MM.1S (cell line): Measurements from ENCODE around the gene PCGF6.
"Not testable (repeated sequence)": the region's sequence is repeated elsewhere in the genome, so short reads cannot be mapped to it uniquely, and the experiment has no call there.

Experiments used
- DNase-seq: peaks from one replicate; pipeline ENCODE4 v3.0.0-alpha.2; 2015
- H2AFZ ChIP-seq: fragments of 300-600 bp; sonication (generic); 2 replicates; pipeline ENCODE4 v1.6.0; 2016; ENCODE audit warnings: antibody characterized with exemption, low read length
- H3F3A ChIP-seq: fragments of 300-600 bp; sonication (generic); 2 replicates; pipeline ENCODE4 v1.6.1; 2016; ENCODE audit warnings: mild to moderate bottlenecking, antibody characterized with exemption, low read length, moderate library complexity, mixed read lengths; ENCODE audit not compliant: insufficient read depth
- H3K27ac ChIP-seq: fragments of 300-600 bp; sonication (generic); 2 replicates; pipeline ENCODE4 v1.5.1; 2016; ENCODE audit warnings: mild to moderate bottlenecking, low read length
- H3K27me3 ChIP-seq: fragments of 300-600 bp; sonication (generic); replicated peaks from 2 replicates; pipeline ENCODE4 v1.6.0; 2016; ENCODE audit warnings: low read length; ENCODE audit not compliant: insufficient read depth
- H3K36me3 ChIP-seq: fragments of 300-600 bp; sonication (generic); replicated peaks from 2 replicates; pipeline ENCODE4 v1.6.1; 2016; ENCODE audit warnings: mild to moderate bottlenecking, low read length, mixed read lengths; ENCODE audit not compliant: insufficient read depth
- H3K4me1 ChIP-seq: fragments of 300-600 bp; sonication (generic); 2 replicates; pipeline ENCODE4 v1.6.1; 2016; ENCODE audit warnings: low read length, mixed read lengths
- H3K4me2 ChIP-seq: fragments of 300-600 bp; sonication (generic); 2 replicates; pipeline ENCODE4 v1.6.0; 2016; ENCODE audit warnings: low read depth, low read length
- H3K4me3 ChIP-seq: fragments of 300-600 bp; sonication (generic); 2 replicates; pipeline ENCODE4 v1.5.1; 2016; ENCODE audit warnings: low read length, mixed read lengths
- H3K79me2 ChIP-seq: fragments of 300-600 bp; sonication (generic); 2 replicates; pipeline ENCODE4 v1.6.1; 2016; ENCODE audit warnings: mixed run types, low read length, mixed read lengths
- H3K9ac ChIP-seq: fragments of 300-600 bp; sonication (generic); 2 replicates; pipeline ENCODE4 v1.6.1; 2016; ENCODE audit warnings: low read length, mixed read lengths
- H3K9me2 ChIP-seq: fragments of 300-600 bp; sonication (generic); replicated peaks from 2 replicates; pipeline ENCODE4 v1.6.1; 2016; ENCODE audit warnings: mild to moderate bottlenecking, low read length, mixed read lengths; ENCODE audit not compliant: insufficient read depth
- H3K9me3 ChIP-seq: fragments of 300-600 bp; sonication (generic); replicated peaks from 2 replicates; pipeline ENCODE4 v1.6.1; 2016; ENCODE audit warnings: mild to moderate bottlenecking, low read length, mixed read lengths; ENCODE audit not compliant: insufficient read depth
- H4K20me1 ChIP-seq: fragments of 300-600 bp; sonication (generic); 2 replicates; pipeline ENCODE4 v1.6.1; 2016; ENCODE audit warnings: mild to moderate bottlenecking, low read length, moderate library complexity, mixed read lengths; ENCODE audit not compliant: insufficient read depth
- EZH2 ChIP-seq: fragments of 300-600 bp; sonication (generic); optimal IDR thresholded peaks from 2 replicates; pipeline ENCODE3; 2017; ENCODE audit warnings: low read depth, mild to moderate bottlenecking, antibody characterized with exemption, low read length, mixed read lengths
- EZH2phosphoT487 ChIP-seq: fragments of 300-600 bp; sonication (generic); IDR thresholded peaks from 2 replicates; pipeline ENCODE4 v1.6.1; 2018; ENCODE audit warnings: antibody characterized with exemption, low read length
- TF ChIP-seq, protein P1 (sequence below): fragments of 300-600 bp; sonication (generic); IDR thresholded peaks from 2 replicates; pipeline ENCODE4 v1.5.1; 2016; ENCODE audit warnings: antibody characterized with exemption, low read length, mixed read lengths

Gene PCGF6

GRCh38 chr10:103355906-103356599 lies 5.1 kb upstream of the PCGF6 start:
- Histone ChIP-seq H2AFZ (no peak overlapping the region), H3K9ac (no peak overlapping the region), H3K27ac (no peak overlapping the region), H3K36me3 (no peaks in the 10 kb centered on the region), H3K4me3 (no peak overlapping the region), H3K79me2 (peaks cover under 1% of the 10 kb centered on the region; the same call in 1 of the 2 replicates), H3K9me3 (no peaks in the 10 kb centered on the region), H3F3A (no peaks in the 10 kb centered on the region), H3K27me3 (no peaks in the 10 kb centered on the region), H4K20me1 (no peaks in the 10 kb centered on the region), H3K4me1 (0 out of 2 replicates have a peak, but pooled peaks cover 3% of the 10 kb centered on the region), H3K9me2 (no peaks in the 10 kb centered on the region), H3K4me2 (no peak overlapping the region)
- TF ChIP-seq, protein P1, sequence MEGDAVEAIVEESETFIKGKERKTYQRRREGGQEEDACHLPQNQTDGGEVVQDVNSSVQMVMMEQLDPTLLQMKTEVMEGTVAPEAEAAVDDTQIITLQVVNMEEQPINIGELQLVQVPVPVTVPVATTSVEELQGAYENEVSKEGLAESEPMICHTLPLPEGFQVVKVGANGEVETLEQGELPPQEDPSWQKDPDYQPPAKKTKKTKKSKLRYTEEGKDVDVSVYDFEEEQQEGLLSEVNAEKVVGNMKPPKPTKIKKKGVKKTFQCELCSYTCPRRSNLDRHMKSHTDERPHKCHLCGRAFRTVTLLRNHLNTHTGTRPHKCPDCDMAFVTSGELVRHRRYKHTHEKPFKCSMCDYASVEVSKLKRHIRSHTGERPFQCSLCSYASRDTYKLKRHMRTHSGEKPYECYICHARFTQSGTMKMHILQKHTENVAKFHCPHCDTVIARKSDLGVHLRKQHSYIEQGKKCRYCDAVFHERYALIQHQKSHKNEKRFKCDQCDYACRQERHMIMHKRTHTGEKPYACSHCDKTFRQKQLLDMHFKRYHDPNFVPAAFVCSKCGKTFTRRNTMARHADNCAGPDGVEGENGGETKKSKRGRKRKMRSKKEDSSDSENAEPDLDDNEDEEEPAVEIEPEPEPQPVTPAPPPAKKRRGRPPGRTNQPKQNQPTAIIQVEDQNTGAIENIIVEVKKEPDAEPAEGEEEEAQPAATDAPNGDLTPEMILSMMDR = no peak
- no peak for TF ChIP-seq EZH2
- no peak for TF ChIP-seq EZH2phosphoT487
- no peak for DNase-seq

DNA sequence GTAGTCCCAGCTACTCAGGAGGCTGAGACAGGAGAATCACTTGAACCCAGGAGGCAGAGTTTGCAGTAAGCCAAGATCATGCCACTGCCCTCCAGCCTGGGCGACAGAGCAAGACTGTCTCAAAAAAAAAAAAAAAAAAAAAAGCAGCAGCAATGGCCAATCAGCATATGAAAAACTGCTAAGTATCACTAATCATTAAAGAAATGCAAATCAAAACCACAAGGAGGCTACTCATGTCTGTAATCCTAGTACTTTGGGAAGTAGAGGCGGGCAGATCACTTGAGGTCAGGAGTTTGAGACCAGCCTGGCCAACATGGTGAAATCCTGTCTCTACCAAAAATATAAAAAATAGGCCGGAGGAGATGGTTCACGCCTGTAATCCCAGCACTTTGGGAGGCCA lies 3.6 kb upstream of the PCGF6 start:
- not testable (repeated sequence) for H3K9me2 ChIP-seq, H3K4me2 ChIP-seq, H3K4me3 ChIP-seq, H4K20me1 ChIP-seq, H3K4me1 ChIP-seq, DNase-seq, H3K27me3 ChIP-seq, H3K9me3 ChIP-seq, H3K9ac ChIP-seq, H3F3A ChIP-seq, H3K27ac ChIP-seq, H3K36me3 ChIP-seq, H2AFZ ChIP-seq
- H3K79me2 ChIP-seq = peaks cover 16% of the 10 kb centered on the region

- no peaks in the 10 kb centered on the region for H3K9me3 ChIP-seq
- H2AFZ ChIP-seq = no peak overlapping the region
- H4K20me1 ChIP-seq = no peaks in the 10 kb centered on the region
- 0 out of 2 replicates have a peak, but pooled peaks cover 3% of the 10 kb centered on the region for H3K4me1 ChIP-seq
- no peak for DNase-seq
- H3K79me2 ChIP-seq = peaks cover 26% of the 10 kb centered on the region
- H3K9ac ChIP-seq = no peak overlapping the region
- H3K4me2 ChIP-seq = no peak overlapping the region
- TF ChIP-seq EZH2phosphoT487 = no peak
- TF ChIP-seq, protein P1 = no peak
- no peak for TF ChIP-seq EZH2
- no peaks in the 10 kb centered on the region for H3K9me2 ChIP-seq
- no peak overlapping the region for H3K4me3 ChIP-seq
- H3K27me3 ChIP-seq = no peaks in the 10 kb centered on the region
- H3F3A ChIP-seq = peaks cover 3% of the 10 kb centered on the region; the same call in 1 of the 2 replicates
- no peaks in the 10 kb centered on the region for H3K36me3 ChIP-seq
- no peak overlapping the region for H3K27ac ChIP-seq
Observed at GRCh38 chr10:103353281-103353680, 2.3 kb upstream of the PCGF6 start.

DNA sequence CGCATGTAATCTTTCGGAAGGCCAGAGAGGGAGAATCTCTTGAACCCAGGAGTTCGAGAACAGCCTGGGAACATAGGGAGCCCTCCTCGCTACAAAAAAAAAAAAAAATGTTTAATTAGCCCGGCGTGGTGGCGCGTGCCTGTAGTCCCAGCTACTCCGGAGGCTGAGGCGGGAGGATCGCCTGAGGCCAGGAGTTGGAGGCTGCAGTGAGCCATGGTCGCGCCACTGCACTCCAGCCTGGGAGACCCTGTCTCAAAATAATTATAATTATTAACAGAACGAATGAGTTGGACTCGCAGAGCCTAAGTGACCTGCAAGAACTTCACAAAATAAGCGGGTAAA lies 794 bp downstream of the PCGF6 start:
- H3F3A ChIP-seq = peaks cover 3% of the 10 kb centered on the region; the same call in 1 of the 2 replicates
- peaks cover 26% of the 10 kb centered on the region for H3K79me2 ChIP-seq
- H2AFZ ChIP-seq = peak overlapping the region; percentile 80
- H3K36me3 ChIP-seq = no peaks in the 10 kb centered on the region; the same call in 1 of the 2 replicates
- no peak for TF ChIP-seq EZH2
- TF ChIP-seq, protein P1 = no peak
- TF ChIP-seq EZH2phosphoT487 = no peak
- no peaks in the 10 kb centered on the region for H3K27me3 ChIP-seq
- H3K9me2 ChIP-seq = no peaks in the 10 kb centered on the region
- no peaks in the 10 kb centered on the region for H3K9me3 ChIP-seq
- 0 out of 2 replicates have a peak, but pooled peaks cover 3% of the 10 kb centered on the region for H3K4me1 ChIP-seq
- H4K20me1 ChIP-seq = no peaks in the 10 kb centered on the region
- peak overlapping the region; percentile 93 for H3K9ac ChIP-seq
- no peak for DNase-seq
- H3K4me3 ChIP-seq = peak overlapping the region; percentile 94
- H3K27ac ChIP-seq = peak overlapping the region; percentile 54; the same call in 1 of the 2 replicates
- H3K4me2 ChIP-seq = peak overlapping the region; percentile 86; the same call in 1 of the 2 replicates
